HEK293 (cell line): ENCODE measurements around the gene MRPL11.

ENCODE experiments used
- CTCF ChIP-seq: fragments of 450-650 bp; formaldehyde crosslinking; IDR thresholded peaks from 2 replicates; pipeline ENCODE4 v1.5.1; 2016; ENCODE audit warnings: missing biosample characterization, missing genetic modification characterization
- PBX3 ChIP-seq: sonication (generic); formaldehyde crosslinking; IDR thresholded peaks from 2 replicates; pipeline ENCODE4 v1.8.1; 2022; ENCODE audit warnings: mild to moderate bottlenecking, moderate library complexity, missing genetic modification reagents
- TRIM28 ChIP-seq: IDR thresholded peaks from 2 replicates; pipeline ENCODE4 v1.6.1; 2011; ENCODE audit warnings: low read length, control low read depth, borderline replicate concordance
- TSHZ1 ChIP-seq: fragments of 450-650 bp; formaldehyde crosslinking; IDR thresholded peaks from 2 replicates; pipeline ENCODE4 v1.5.1; 2016; ENCODE audit warnings: missing biosample characterization, missing genetic modification characterization, borderline replicate concordance
- ZBTB7A ChIP-seq: fragments of 450-650 bp; formaldehyde crosslinking; IDR thresholded peaks from 2 replicates; pipeline ENCODE4 v1.5.1; 2016; ENCODE audit warnings: low read depth, missing biosample characterization, missing genetic modification characterization
- ZNF16 ChIP-seq: fragments of 450-650 bp; formaldehyde crosslinking; IDR thresholded peaks from 2 replicates; pipeline ENCODE4 v1.5.1; 2016; ENCODE audit warnings: low read depth, missing biosample characterization, missing genetic modification characterization
- ZNF174 ChIP-seq: fragments of 450-650 bp; formaldehyde crosslinking; IDR thresholded peaks from 2 replicates; pipeline ENCODE4 v1.5.0; 2017; ENCODE audit warnings: missing biosample characterization, mild to moderate bottlenecking, missing genetic modification characterization
- ZNF423 ChIP-seq: fragments of 450-650 bp; formaldehyde crosslinking; IDR thresholded peaks from 2 replicates; pipeline ENCODE4 v1.5.1; 2016; ENCODE audit warnings: missing biosample characterization, missing genetic modification characterization
- ZNF488 ChIP-seq: fragments of 450-650 bp; formaldehyde crosslinking; IDR thresholded peaks from 2 replicates; pipeline ENCODE4 v1.5.1; 2016; ENCODE audit warnings: missing biosample characterization, missing genetic modification characterization
- ZNF549 ChIP-seq: fragments of 450-650 bp; IDR thresholded peaks from 2 replicates; pipeline ENCODE4 v1.5.1; 2018; ENCODE audit warnings: missing biosample characterization, missing genetic modification characterization, mild to moderate bottlenecking, inconsistent platforms, moderate library complexity
- ZNF660 ChIP-seq: fragments of 450-650 bp; IDR thresholded peaks from 2 replicates; pipeline ENCODE4 v1.5.1; 2018; ENCODE audit warnings: missing biosample characterization, mild to moderate bottlenecking, missing genetic modification characterization

- no peak for TF ChIP-seq CTCF
- no peak for TF ChIP-seq TRIM28
- no peak for TF ChIP-seq ZNF660
- TF ChIP-seq ZNF174, result no peak
- TF ChIP-seq ZNF16 (tag by site-specific recombination), result no peak
- TF ChIP-seq ZBTB7A (tag by site-specific recombination), result no peak
- TF ChIP-seq TSHZ1 (tag by site-specific recombination), result no peak
- TF ChIP-seq ZNF549, result no peak
- TF ChIP-seq ZNF488 (tag by site-specific recombination), result no peak
- no peak for TF ChIP-seq PBX3
- no peak for TF ChIP-seq ZNF423 (tag by site-specific recombination)
Observed at GRCh38 chr11:66467756-66468155, 29.1 kb upstream of the MRPL11 start.
